Measurements from ENCODE around the gene FMO2.
"Not testable (repeated sequence)": the region's sequence is repeated elsewhere in the genome, so short reads cannot be mapped to it uniquely, and the experiment has no call there.

The FMO2 gene

DNA sequence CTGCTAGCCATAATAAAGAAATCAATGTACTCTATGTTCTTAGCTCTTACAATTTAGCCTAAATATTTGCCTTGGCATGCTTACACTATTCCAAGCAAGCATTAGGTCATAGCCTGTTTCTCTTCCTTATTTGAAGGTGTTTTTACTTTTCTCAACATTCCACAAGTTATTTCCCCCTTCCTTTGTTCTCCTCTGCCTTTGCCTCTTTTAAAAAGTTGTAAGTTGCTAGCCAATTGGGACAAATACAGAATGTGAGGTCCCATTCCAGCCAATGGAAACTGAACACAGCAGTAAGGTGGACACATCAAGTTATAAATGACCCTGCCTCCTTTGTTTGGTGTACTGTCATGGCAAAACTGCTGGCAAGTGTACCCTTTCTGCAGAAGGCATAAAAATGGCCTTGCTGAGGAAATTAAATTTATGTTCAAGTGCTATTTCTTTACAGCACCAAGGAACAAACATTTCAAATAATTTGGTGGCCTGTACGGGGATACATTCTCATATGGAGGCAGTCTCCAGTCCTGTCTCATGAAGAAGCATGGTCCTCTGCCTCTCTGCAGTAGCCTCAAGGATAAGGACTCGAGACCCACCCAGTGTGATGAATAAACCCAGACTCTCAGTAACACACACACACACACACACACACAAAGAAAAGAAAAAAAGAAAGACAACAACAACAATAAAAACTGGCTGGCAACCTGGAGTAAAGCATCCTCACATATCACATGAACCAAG lies 34.4 kb downstream of the FMO2 start:
- no peak for DNase-seq (ENCODE audit: low read depth in 2 of 2)

DNA sequence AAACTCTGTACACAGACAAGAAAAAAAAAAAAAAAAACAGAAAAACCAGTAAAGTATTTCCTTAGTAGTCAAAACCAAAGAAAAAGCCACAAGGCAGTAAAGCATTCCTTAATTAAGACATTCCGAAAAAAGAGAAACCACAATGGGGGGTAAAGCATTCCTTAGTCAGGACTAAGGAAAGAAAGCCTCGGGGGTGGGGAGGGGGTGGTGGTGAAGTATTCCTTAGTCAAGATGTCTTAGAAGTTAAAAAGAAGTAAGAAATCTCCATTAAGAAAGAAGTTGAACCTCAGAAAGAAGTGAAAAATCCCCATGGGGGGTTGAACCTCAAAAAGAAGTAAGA lies 35.0 kb downstream of the FMO2 start:
- DNase-seq (ENCODE audit: low read depth in 2 of 2): no peak

DNA sequence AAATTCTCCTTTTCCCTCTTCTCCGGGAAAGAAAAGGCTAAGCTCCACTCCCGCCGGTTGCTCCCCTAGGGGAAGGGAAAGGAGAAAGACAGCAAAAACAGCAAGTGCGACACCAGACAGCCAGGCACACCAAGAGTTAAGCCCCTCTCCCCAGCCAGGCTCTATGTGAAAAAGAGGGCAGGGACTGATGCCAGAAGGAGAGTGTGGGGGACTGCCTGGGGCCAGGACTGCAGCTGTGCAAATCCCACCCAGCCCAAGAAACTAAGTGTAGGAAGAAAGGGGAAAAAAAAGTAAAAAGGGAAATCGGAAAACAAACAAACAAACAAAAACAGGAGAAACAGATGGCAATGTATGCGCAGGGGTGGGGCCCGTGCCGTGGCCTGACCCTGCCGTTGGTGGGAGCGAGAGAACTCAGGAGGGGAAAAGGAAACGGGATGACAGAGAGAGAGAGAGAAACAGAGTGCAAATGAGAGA lies 35.5 kb downstream of the FMO2 start:
- no peak for DNase-seq (ENCODE audit: low read depth in 2 of 2)

DNA sequence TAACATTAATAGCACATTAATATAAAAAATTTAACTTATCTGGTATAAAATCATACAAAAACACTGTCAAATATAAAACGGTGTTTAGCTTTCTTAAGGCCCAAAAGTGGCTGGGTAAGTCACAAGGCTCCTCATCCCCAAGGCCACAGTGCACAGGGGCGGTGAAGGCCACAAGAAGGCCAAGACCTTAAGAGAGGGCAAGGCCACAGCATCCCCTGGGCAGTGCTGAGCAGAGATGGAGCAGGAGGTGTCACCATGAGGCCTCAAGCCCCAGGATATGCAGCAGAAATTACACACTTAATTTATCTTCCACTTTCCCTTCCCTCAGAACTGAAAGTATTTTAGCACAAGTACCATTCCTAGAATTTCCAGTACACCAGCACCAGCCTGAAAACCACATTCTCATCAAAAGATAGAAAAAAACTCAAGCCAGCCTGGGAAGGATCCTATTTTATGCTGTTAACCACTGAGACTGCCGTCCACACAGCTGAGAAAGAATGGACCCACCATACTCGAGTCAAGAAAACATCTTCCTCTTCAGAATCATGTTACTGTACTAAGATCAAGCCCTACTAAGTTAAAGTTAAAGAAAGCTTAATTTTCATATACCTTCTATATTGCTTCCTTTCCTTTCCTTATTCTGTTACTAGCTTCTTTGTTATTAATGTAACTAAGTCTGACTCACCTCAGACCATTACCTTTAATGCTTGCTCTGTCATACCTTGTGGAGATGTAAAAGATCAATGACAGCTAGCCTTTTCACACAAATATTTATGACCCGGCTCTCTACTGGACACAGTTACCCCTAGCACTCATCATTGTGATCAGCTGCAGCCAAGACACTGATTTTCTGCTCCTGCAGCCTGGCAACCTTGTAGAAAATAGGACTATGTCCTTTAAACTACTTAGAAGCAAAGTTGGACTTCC lies 36.8 kb downstream of the FMO2 start:
- DNase-seq (ENCODE audit: low read depth in 2 of 2): no peak

DNA sequence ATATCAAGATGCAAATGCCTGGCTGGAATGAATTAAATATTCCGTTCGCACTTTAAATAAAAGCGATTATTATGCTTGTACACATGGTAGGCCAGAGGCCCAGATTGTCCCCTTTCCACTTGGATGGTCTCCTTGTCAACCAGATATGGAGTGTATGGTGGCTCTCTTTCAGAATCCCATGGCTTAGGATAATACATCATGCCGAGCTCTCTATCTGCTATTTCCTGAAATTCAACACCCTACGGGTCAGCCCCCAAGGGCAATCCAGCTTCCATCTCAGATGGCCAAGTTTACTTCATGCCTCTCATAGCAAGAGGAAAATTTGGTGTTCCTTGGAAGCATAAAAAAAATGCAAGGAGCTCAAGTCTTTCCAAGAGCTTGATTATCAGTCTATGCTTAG lies 37.8 kb downstream of the FMO2 start:
- no peak for DNase-seq (ENCODE audit: low read depth in 2 of 2)

DNA sequence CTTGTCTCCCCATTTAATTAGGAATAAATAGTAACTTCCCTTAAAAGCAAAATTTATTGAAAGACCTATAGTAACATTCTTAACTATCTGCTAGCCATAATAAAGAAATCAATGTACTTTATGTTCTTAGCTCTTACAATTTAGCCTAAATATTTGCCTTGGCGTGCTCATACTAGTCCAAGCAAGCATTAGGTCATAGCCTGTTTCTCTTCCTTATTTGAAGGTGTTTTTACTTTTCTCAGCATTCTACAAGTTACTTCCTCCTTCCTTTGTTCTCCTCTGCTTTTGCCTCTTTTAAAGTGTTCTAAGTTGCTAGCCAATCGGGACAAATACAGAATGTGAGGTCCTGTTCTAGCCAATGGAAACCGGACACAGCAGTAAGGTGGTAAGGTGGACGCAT lies 39.2 kb downstream of the FMO2 start:
- not testable (repeated sequence) for DNase-seq (ENCODE audit: low read depth in 2 of 2)

DNA sequence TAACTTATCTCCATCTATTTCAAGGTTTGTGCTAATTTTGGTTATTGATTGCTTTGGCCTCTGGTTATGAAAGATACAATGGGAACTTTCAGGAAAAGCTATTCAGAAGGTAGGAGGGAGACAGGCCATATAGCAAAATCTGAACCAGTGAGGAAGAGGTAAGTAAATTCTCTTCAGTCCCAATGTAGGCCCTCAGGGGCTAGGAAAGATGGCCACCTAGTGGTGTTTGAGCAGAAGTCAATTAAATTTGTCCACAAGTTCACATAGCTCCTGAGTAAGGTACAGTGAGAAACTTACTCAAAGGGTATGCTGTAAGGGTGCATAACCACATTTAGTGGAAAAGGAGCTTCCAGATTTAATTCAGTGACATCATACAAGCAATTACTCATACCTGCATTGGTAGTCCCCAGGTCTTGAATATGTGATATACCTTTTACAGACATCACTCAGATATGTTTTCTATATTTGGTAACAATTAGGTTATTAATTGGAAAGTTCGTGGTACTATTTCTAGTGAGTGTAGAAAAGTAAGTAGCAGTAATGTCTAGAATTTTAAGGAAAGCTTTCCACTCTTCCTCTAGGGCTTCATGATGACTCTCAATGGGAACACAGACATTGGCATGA lies 41.8 kb downstream of the FMO2 start:
- DNase-seq (ENCODE audit: low read depth in 2 of 2): no peak

DNA sequence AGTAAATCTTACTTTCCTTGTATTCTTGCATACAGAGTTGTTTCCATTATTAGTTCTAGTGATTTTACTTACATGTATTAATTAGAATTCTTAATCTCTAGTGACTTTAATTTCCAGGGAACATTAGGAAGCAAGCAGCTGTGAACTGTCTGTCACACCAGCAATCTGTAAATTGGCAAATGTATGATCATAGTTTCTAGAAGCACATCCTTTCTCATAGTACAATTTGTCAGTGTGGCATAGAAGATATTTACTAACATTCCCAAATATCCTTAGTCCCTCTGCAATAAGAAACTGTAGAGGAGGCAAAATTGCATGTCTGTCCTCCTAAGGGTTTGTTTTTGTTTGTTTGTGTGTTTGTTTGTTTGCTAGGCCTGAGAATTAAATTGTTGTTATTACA lies 46.2 kb downstream of the FMO2 start:
- DNase-seq (ENCODE audit: low read depth in 2 of 2): no peak

DNA sequence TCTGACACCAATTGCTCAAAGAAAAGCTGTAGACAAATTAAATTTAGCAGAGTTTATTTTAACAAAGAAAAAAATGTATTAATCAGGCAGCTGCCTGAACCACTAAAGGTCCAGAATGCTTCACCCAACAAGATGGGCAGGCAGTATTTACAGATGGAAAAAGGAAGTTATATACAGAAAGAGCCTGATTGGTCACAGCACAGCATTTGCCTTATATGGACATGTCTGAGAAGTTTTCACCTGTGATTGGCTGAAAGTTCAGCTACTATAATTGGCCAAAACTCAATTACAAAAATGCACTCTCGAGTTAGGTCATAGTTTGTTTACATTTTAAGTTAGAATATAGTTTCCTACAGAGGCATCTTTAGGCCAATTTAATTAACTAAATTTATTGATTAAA lies 48.1 kb downstream of the FMO2 start:
- no peak for DNase-seq (ENCODE audit: low read depth in 2 of 2)

DNA sequence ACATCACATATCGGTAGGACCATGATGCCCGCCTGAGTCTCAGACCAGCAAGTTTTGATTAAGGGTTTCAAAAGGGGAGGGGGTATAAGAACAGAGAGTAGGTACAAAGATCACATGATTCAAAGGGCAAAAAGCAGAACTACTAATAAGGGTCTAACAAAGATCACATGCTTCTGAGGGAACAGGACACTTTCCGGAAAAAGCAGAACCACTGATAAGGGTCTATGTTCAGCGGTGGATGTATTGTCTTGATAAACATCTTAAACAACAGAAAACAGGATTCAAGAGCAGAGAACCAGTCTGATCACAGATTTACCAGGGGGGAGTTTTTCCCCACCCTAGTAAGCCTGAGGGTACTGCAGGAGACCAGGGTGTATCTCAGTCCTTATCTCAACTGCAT lies 51.1 kb downstream of the FMO2 start:
- not testable (repeated sequence) for DNase-seq (ENCODE audit: low read depth in 2 of 2)

DNA sequence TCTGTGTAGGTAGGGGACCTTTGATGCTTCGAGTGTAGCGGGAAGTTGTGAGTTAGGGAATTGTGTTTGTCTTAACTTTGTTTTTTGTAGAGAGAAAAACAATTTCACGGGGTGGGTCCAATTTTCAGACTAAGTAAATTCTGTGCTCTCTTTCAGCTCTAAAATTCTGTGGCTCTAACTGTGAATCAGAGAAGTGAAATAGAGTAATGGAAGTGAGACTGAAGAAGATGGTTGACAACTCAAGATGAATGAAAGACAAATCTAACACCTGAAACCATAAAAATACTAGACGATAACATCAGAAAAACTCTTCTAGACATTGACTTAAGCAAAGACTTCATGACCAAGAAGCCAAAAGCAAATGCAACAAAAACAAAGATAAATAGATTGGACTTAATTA lies 58.8 kb downstream of the FMO2 start:
- DNase-seq (ENCODE audit: low read depth in 2 of 2): no peak

DNA sequence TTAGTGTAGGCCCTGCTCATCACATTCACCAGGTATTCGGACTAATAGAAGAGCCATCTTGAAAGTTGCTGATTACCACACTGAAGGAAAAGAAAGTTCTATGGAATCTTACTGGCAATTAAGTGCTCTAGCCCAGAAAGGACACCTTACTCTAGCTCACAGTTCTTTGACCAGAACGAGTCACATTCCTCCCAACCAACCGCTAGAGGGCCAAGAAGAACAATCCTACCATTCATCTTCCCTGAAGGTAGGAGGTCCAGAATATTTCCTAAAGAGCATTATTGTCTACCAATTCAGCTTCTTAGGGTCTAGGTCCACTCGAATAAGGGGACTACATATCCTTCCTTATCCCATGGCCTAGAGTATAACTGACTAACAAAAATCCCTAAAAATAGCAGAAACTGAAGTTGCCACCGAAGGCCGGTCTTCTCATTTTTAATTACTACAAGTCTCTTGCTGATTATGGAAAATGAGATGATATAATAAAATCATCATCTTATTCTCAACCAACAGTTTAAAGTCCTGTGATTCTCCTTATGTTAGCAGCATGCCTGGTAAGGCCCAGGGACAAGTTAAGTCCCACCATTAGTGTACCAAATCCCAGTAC lies 60.5 kb downstream of the FMO2 start:
- DNase-seq (ENCODE audit: low read depth in 2 of 2): no peak

DNA sequence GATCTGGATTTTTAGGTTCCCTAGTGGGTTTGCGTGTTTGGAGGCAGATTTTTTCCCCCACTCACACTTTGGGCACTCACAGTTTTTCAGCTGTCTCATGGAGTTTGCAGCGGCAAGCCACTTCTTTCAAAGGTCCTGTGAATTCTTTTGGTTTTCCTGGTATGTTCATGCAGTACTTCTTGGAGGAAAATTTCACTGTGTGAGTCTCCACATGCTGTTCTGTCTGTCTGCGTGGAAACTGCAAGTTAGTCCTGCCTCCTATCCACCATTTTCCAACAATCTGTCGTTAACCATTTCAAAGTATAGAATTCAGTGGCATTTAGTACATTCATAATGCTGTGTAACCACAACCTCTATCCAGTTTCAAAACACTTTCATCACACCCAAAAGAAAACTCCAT lies 62.4 kb downstream of the FMO2 start:
- no peak for DNase-seq (ENCODE audit: low read depth in 2 of 2)

DNA sequence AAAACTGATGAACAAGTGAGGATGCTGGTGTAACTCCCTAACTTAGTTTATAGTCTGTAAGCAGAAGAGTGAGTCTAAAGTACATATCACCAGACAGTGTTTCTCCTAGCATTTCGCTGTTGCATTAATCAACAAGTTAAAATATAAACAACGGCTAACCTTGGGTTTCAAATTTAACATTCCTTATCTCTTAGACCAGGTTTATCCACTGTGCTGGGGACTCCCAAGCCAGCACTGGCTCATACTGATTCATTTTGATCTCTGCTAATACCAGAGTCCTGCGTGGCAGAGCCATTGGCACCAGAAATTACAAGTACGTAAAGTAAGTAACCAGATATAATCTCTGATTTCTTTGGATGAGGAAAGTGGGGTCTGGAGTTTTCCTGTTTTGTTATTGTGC lies 63.2 kb downstream of the FMO2 start, which contains the start of gene FMO1:
Gene FMO1, plus strand, starts transcription at position 193 of the 400 bp plus-strand sequence. CDS start 9,594 bp downstream, outside the sequence.
- DNase-seq (ENCODE audit: low read depth in 2 of 2): no peak

DNA sequence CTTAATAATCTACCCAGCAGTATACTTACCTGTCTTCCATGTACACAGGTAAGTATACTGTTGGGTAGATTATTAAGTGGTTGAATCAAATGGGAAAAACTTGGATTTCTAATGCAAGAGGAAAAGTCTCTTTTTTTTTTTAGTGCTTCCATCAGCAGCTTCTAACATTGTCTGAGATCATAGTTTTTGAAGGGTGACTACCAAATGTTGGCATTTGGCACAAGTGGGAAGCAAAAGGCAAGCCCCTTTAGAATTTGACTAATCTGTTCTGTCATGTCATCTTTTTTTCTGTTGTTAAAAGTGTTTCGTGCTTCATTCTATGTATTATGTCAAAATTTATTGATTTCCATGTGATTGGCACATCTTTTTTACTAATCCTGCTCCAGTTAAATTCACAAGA lies 63.7 kb downstream of the FMO2 start:
- no peak for DNase-seq (ENCODE audit: low read depth in 2 of 2)

DNA sequence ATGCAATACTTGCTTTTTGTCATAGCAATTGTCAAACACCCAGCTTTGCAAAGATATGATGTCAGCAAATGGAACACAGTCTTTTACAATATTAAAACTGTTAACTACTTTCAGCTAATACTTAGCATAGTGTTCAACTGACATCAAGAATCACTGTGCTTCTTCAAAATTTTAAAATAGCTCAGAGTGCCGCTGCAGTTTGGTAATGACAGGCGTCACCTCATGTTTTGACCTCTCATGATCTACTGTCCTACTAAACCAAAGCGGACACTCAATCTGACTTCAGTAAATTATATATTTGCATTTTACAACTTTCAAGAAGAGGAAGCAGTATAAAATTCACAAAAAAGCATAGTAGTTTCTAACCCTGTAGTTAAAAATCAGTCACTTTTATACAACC lies 65.2 kb downstream of the FMO2 start:
- DNase-seq (ENCODE audit: low read depth in 2 of 2): no peak

DNA sequence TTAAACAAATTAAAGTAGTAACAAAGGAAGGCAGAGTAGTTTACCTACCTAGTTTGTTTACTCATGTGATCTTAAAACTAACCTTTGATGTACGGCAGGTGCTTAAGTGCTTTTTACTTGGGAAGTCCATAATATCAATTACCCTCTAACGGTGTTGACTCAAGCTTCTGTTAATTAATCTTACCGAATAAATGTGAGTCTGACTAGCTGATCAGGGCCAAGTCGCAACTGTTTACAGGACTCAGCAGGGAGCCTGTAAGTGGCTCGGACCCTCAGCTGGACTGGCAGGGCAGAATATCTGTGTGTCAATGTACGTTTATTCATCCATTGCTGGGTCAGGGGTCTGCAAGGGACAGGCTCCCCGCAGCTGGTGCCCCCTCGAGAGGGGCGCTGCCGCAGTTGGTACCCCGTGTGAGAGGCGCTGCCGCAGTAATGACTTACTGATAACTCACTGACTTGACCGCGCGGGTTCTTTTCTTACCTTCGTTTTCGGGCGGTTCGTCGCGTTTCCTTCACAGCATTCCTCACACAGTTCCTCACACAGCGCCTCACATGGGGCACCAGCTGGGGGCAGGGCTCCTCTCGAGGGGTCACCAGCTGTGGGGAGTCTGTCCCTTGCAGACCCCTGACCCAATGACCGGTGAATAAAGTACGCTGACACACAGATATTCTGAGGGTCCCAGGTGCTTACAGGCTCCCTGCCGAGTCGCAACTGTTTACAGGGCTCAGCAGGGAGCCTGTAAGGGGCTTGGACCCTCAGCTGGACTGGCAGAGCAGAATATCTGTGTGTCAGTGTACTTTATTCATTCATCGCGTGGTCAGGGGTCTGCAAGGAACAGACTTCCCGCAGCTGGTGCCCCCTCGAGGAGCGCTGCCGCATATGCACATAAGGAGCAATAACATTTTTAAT lies 66.2 kb downstream of the FMO2 start:
- DNase-seq (ENCODE audit: low read depth in 2 of 2): no peak

DNA sequence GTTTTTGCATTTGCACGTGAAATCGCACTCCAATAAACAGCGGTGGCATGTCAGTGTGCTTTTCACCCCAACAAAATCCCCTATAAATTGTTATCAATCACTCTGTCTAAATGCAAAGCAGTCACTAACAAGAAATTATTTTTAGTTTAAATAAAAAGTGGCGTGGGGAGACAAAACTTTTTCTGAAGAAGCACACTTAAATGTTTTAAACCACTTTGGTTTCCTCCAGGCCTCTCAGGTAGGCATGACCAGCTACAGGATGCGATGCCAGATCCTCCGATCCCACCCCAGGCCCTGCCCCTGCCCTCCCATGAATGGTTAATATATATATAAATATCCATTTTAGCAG lies 66.8 kb downstream of the FMO2 start:
- no peak for DNase-seq (ENCODE audit: low read depth in 2 of 2)

DNA sequence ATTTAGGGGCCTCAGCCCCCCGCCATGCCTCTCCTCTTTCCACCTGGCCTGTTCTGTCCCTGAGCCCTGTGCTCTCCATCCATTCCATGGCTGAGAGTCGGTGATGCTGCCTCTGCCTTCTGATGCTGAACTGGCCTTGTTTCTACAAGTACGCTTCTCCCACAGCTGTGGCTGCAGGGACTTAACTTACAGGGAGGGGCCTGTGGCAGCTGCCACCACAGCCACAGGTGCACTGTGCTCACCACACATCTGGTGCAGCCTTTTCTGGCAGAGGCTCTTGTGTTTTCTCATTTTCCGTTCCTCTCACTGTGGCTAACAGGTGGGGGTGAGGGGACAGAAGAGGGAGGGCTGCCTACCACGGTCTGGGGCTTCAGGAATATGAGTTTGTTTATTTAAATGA lies 67.4 kb downstream of the FMO2 start:
- DNase-seq (ENCODE audit: low read depth in 2 of 2): no peak

DNA sequence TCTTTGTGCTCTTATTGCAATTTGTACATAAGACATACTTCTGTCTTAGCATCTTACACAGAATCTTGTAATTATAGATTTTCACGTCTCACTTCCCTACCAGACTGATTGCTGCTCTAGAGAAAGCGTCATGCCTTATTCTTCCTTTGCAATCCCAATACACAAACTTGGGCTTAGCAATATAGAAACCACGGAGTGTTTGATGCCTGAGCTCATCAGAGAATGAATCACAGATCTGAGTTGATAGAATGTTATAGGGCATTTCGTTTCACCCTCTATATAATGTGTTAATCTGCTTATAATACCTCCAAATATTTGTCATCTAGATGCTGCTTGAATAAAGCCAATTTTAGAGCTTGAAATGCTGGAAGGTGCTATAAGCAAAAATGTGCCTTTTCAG lies 69.8 kb downstream of the FMO2 start:
- no peak for DNase-seq (ENCODE audit: low read depth in 2 of 2)

DNA sequence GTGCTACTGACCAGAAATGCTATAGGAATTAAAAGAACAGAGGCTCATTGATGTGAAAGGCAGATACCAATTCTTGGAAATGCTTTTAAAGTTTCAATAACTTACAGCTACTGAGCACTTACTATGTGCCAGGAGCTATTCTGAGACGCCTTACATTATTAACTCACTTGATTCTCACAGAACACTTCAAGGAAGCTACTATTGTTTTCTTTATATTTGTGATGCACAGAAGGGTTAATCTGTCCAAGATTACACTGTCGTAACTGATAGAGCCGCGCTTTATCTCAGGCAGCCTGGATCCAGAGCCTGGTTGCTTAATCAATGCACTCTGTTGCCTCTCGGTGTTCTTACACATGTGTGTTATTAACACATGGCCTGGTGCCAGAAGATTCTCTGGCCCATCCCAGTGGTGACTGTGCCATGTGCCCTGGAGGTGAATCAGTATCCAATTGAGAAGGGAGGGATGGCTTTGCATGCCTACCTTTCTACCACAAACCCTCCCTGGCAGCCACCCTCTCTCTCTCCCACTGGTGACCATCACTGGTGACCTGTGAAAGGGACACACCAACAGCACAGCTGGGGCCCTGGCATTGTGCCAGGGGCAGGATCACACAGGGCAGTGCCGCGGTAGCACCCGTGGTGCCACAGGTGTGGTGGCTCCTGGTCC lies 72.0 kb downstream of the FMO2 start:
- no peak for DNase-seq (ENCODE audit: low read depth in 2 of 2)
